HepG2 (cell line): Measurements from ENCODE around the gene AATF. TPM values are rescaled to one million over a fixed set of nuclear protein-coding genes. Genes with fewer than 3 reads are reported as not detected.

Source experiments
- ATAC-seq: fragments of 200-7000 bp; cut with Tn5 transposase; 3 replicates; pipeline ENCODE4 v1.9.1; 2020; ENCODE audit warnings: mild to moderate bottlenecking, moderate library complexity
- BruUV-seq: library from RNA; stranded (reverse); fragments of 400-500 nt; replicated peaks from 2 replicates; lab custom pipeline; 2021; lab: Mats Ljungman, UMichigan
- CTCF ChIA-PET: fragments of 300-600 bp; formaldehyde crosslinking; extraction: SDS; loops from one replicate; lab custom pipeline; 2021; ENCODE audit warnings: low total read pairs, inconsistent platforms, low intra/inter-chr PET ratio; lab: Yijun Ruan, JAX
- POLR2A ChIA-PET: fragments of 350-600 bp; sonication (Branson Sonifier 250); formaldehyde crosslinking; loops from one replicate; lab custom pipeline; 2020; ENCODE audit warnings: antibody characterized with exemption, inconsistent platforms; lab: Yijun Ruan, JAX
- DNase-seq: peaks from one replicate; pipeline ENCODE4 v3.0.0-alpha.2; 2015; ENCODE audit warnings: low spot score
- FAIRE-seq: peaks from 3 replicates; lab custom pipeline; 2011; peaks lifted over from hg19 to GRCh38; lab: Jason Lieb, UNC
- H2AFZ ChIP-seq: one replicate; pipeline ENCODE4 v1.6.1; 2011; ENCODE audit warnings: low read length, inconsistent platforms
- H3K27ac ChIP-seq: fragments of 300-600 bp; 3 replicates; pipeline ENCODE4 v1.8.0; 2011; ENCODE audit warnings: mixed run types, mild to moderate bottlenecking, mixed read lengths, low read length, inconsistent platforms; ENCODE audit not compliant: insufficient read depth; ENCODE audit errors: extremely low read length
- H3K27me3 ChIP-seq, 2 experiments: fragments of 200-600 bp in 1 of 2; 2 replicates in 1 of 2; 3 replicates in 1 of 2; pipeline versions ENCODE4 v1.6.0 to v1.8.0; 2011; ENCODE audit warnings: low read length in 2 of 2, mild to moderate bottlenecking in 2 of 2, moderate library complexity in 2 of 2, inconsistent platforms in 1 of 2; ENCODE audit not compliant: insufficient read depth in 2 of 2, control insufficient read depth in 1 of 2
- H3K36me3 ChIP-seq, 2 experiments: fragments of 200-600 bp in 1 of 2; replicated peaks in 1 of 2; 2 replicates in 1 of 2; 3 replicates in 1 of 2; pipeline versions ENCODE4 v1.5.1 to v1.8.0; 2011; ENCODE audit warnings: low read length in 2 of 2, inconsistent platforms in 1 of 2; ENCODE audit not compliant: insufficient read depth in 2 of 2, control insufficient read depth in 1 of 2
- H3K4me1 ChIP-seq: 2 replicates; pipeline ENCODE4 v1.5.1; 2012; ENCODE audit warnings: low read length, inconsistent platforms; ENCODE audit not compliant: insufficient read depth
- H3K4me2 ChIP-seq: 2 replicates; pipeline ENCODE4 v1.6.0; 2011; ENCODE audit warnings: low read depth, low read length, inconsistent platforms
- H3K4me3 ChIP-seq, 3 experiments: fragments of 200-600 bp in 1 of 3; sonication (generic), shearing (Covaris generic) in 1 of 3; replicated peaks in 1 of 3; 2 replicates each; pipeline ENCODE4 v1.5.1; 2011 to 2016; ENCODE audit warnings: low read length in 3 of 3, inconsistent platforms in 2 of 3, low read depth in 2 of 3, mild to moderate bottlenecking in 2 of 3, control low read depth in 1 of 3, mixed read lengths in 1 of 3; ENCODE audit not compliant: insufficient read depth in 1 of 3
- H3K79me2 ChIP-seq: one replicate; pipeline ENCODE4 v1.6.1; 2011; ENCODE audit warnings: low read length, inconsistent platforms; ENCODE audit not compliant: insufficient read depth
- H3K9ac ChIP-seq: 2 replicates; pipeline ENCODE4 v1.6.0; 2011; ENCODE audit warnings: mild to moderate bottlenecking, low read depth, low read length, inconsistent platforms; ENCODE audit not compliant: insufficient read depth
- H3K9me3 ChIP-seq: 2 replicates; pipeline ENCODE4 v1.5.1; 2012; ENCODE audit warnings: mild to moderate bottlenecking, low read length
- H4K20me1 ChIP-seq: 2 replicates; pipeline ENCODE4 v1.6.0; 2011; ENCODE audit warnings: inconsistent platforms, mild to moderate bottlenecking, low read length, moderate library complexity; ENCODE audit not compliant: insufficient read depth
- ARHGAP35 ChIP-seq: sonication (generic); formaldehyde crosslinking; IDR thresholded peaks from 2 replicates; pipeline ENCODE4 v1.9.0; 2022; ENCODE audit warnings: mild to moderate bottlenecking, inconsistent platforms, moderate library complexity, missing genetic modification reagents, borderline replicate concordance
- BCL6 ChIP-seq: IDR thresholded peaks from 2 replicates; pipeline ENCODE4 v1.6.1; 2016; ENCODE audit warnings: missing genetic modification reagents, missing compliant biosample characterization
- CBX2 ChIP-seq, 2 experiments: fragments of 200-600 bp in 1 of 2; sonication (generic); formaldehyde crosslinking in 1 of 2; IDR thresholded peaks; 2 replicates each; pipeline versions ENCODE4 v1.7.0 to v1.8.1; 2018 to 2022; ENCODE audit warnings: low read depth in 2 of 2, low read length in 1 of 2, mild to moderate bottlenecking in 1 of 2, missing genetic modification reagents in 1 of 2
- CEBPG ChIP-seq: IDR thresholded peaks from 2 replicates; pipeline ENCODE4 v1.6.1; 2016
- EEA1 ChIP-seq: sonication (generic); formaldehyde crosslinking; IDR thresholded peaks from 2 replicates; pipeline ENCODE4 v1.5.1; 2020; ENCODE audit warnings: mild to moderate bottlenecking, missing genetic modification reagents, borderline replicate concordance
- ESRRA ChIP-seq: sonication (generic); formaldehyde crosslinking; IDR thresholded peaks from 2 replicates; pipeline ENCODE4 v1.5.1; 2020; ENCODE audit warnings: mild to moderate bottlenecking, low read depth, missing genetic modification reagents
- KAT2B ChIP-seq: fragments of 150-350 bp; IDR thresholded peaks from 2 replicates; pipeline ENCODE4 v1.6.1; 2014; ENCODE audit warnings: low read depth, low read length, borderline replicate concordance
- NBN ChIP-seq: fragments of 450-650 bp; conservative IDR thresholded peaks from 2 replicates; pipeline ENCODE4 v1.6.1; 2017
- NR1H2 ChIP-seq: sonication (generic); formaldehyde crosslinking; IDR thresholded peaks from 2 replicates; pipeline ENCODE4 v1.8.1; 2022; ENCODE audit warnings: low read depth, missing genetic modification reagents, borderline replicate concordance
- RERE ChIP-seq: IDR thresholded peaks from 2 replicates; pipeline ENCODE4 v1.6.1; 2016; ENCODE audit warnings: low read depth, missing genetic modification reagents, missing compliant biosample characterization
- RXRB ChIP-seq: IDR thresholded peaks from 2 replicates; pipeline ENCODE4 v1.6.1; 2016; ENCODE audit warnings: borderline replicate concordance, missing genetic modification reagents, missing compliant biosample characterization
- SKI ChIP-seq: fragments of 450-650 bp; IDR thresholded peaks from one replicate; pipeline ENCODE4 v1.6.1; 2018; ENCODE audit warnings: mild to moderate bottlenecking; ENCODE audit not compliant: partially characterized antibody
- TBX2 ChIP-seq: sonication (generic); formaldehyde crosslinking; IDR thresholded peaks from 2 replicates; pipeline ENCODE4 v1.5.0; 2020; ENCODE audit warnings: missing genetic modification reagents, mild to moderate bottlenecking, borderline replicate concordance
- UBTF ChIP-seq: sonication (generic); formaldehyde crosslinking; IDR thresholded peaks from 2 replicates; pipeline ENCODE4 v1.4.0; 2020; ENCODE audit warnings: mild to moderate bottlenecking, missing genetic modification reagents
- ZMYM2 ChIP-seq: sonication (generic); formaldehyde crosslinking; IDR thresholded peaks from 2 replicates; pipeline ENCODE4 v1.8.0; 2022; ENCODE audit warnings: mild to moderate bottlenecking, missing genetic modification reagents
- ZNF331 ChIP-seq: sonication (generic); formaldehyde crosslinking; IDR thresholded peaks from 2 replicates; pipeline ENCODE4 v1.4.0; 2020; ENCODE audit warnings: missing genetic modification reagents
- WGBS: methylation state at CpG from one replicate; pipeline ENCODE4 v1.1.6; 2017; ENCODE audit warnings: low lambda C conversion rate; 5-methylcytosine and 5-hydroxymethylcytosine counted together
- in situ Hi-C: cut with HindIII; loops from 2 replicates; pipeline ENCODE4 v1.10.0; 2017; ENCODE audit warnings: low pct_unique_long_range_greater_than_20kb; ENCODE audit not compliant: extremely low pct_ligation_motif_present
- intact Hi-C: fragments of 100-400 bp; cut with micrococcal nuclease; formaldehyde crosslinking; loops from one replicate; pipeline ENCODE4 v1.10.0; 2022; ENCODE audit not compliant: unreplicated experiment
- polyA plus RNA-seq, 8 experiments: library from polyadenylated mRNA; depleted of rRNA in 3 of 8; stranded (reverse) in 7 of 8; unstranded in 1 of 8; fragments of >200 nt; fragmentation: Illumina TruSeq in 4 of 8; extraction: Trizol in 4 of 8; gene quantifications; 2 replicates each; pipeline versions ENCODE4 v1.2.1 to v1.2.3, GENCODE V29; 2011 to 2016; ENCODE audit warnings: low read depth in 4 of 8, missing spikeins in 1 of 8, mixed read lengths in 1 of 8; ENCODE audit not compliant: insufficient read depth in 1 of 8
- total RNA-seq, 5 experiments: library from RNA; depleted of rRNA; stranded (reverse); fragments of >200 nt; fragmentation: Illumina TruSeq; extraction: Trizol; gene quantifications; 2 replicates each; pipeline ENCODE4 v1.2.3, GENCODE V29; 2016; ENCODE audit warnings: low read depth in 1 of 5

The AATF gene
- total and polyA plus RNA-seq, 2 of the 13 experiments (the other 11 are each of a cell fraction or from before 2014, with no cell fraction given) = 9.1 to 53.3 TPM

- POLR2A ChIA-PET = no interaction called here
- peak overlapping the region; percentile 21 to 58 (median 35); a peak in 4 of 6 replicates for H3K4me3 ChIP-seq
- peak overlapping the region; percentile 66 for H3K4me2 ChIP-seq
- intact Hi-C loops = no loop called here
- H3K4me1 ChIP-seq = peaks cover 57% of the 10 kb centered on the region
- BruUV-seq = no TSS peak
- H3K36me3 ChIP-seq = no peaks in the 10 kb centered on the region
- FAIRE-seq (no peak), DNase-seq (no peak), ATAC-seq (peak; percentile 45)
- no peak overlapping the region for H3K9ac ChIP-seq
- no peaks in the 10 kb centered on the region for H3K9me3 ChIP-seq
- no peak overlapping the region for H2AFZ ChIP-seq
- 10% methylated on average over 11 of the region's 79 CpGs for WGBS
- no peaks in the 10 kb centered on the region for H3K79me2 ChIP-seq
- H3K27ac ChIP-seq = no peak overlapping the region
- in situ Hi-C loops = no loop called here
- H4K20me1 ChIP-seq = peaks cover 21% of the 10 kb centered on the region; the same call in 1 of the 2 replicates
- CTCF ChIA-PET = no interaction called here
- H3K27me3 ChIP-seq = peaks cover 51 to 98% of the 10 kb centered on the region in 2 experiments
- TF ChIP-seq CEBPG (CRISPR knock-in tag) (no peak), CBX2 (IDR thresholded peaks at IDR 0.05; ENCODE audit: low read depth, low read length) (0 out of 2 replicates have a peak, but pooled peaks have one; percentile 3), CBX2 (CRISPR knock-in tag; IDR thresholded peaks at IDR 0.05; ENCODE audit: low read depth) (no peak), ZMYM2 (CRISPR knock-in tag) (no peak), KAT2B (no peak), BCL6 (CRISPR knock-in tag) (peak; percentile 97), UBTF (CRISPR knock-in tag) (0 out of 2 replicates have a peak, but pooled peaks have one; percentile 13), RXRB (CRISPR knock-in tag) (no peak), RERE (CRISPR knock-in tag) (no peak), ZNF331 (no peak), NBN (no peak), EEA1 (CRISPR knock-in tag) (peak; percentile 28; the same call in 1 of the 2 replicates), NR1H2 (CRISPR knock-in tag) (no peak), TBX2 (no peak), SKI (no peak), ESRRA (CRISPR knock-in tag) (no peak), ARHGAP35 (CRISPR knock-in tag) (no peak)
Observed at GRCh38 chr17:36934692-36935630, 13.8 kb upstream of the AATF start.
